Stomach (tissue), 4 donors: ENCODE results near the gene ADRA2A.

ENCODE experiments used
- POLR2A ChIP-seq, 4 donors: fragments of 450-650 bp; IDR thresholded peaks; one replicate each; pipeline ENCODE4 v1.6.1; 2016; ENCODE audit warnings: antibody characterized with exemption in 4 of 4, control low read depth in 2 of 4, mild to moderate bottlenecking in 1 of 4, moderate library complexity in 1 of 4
- TF ChIP-seq, protein P1 (sequence below), 7 experiments: fragments of 450-650 bp in 4 of 7; fragments of 200-600 bp in 3 of 7; sonication (generic) in 3 of 7; IDR thresholded peaks; one replicate each; pipeline ENCODE4 v1.5.1; 2016 to 2019; ENCODE audit warnings: antibody characterized with exemption in 7 of 7, control low read depth in 2 of 7, mild to moderate bottlenecking in 1 of 7

DNA sequence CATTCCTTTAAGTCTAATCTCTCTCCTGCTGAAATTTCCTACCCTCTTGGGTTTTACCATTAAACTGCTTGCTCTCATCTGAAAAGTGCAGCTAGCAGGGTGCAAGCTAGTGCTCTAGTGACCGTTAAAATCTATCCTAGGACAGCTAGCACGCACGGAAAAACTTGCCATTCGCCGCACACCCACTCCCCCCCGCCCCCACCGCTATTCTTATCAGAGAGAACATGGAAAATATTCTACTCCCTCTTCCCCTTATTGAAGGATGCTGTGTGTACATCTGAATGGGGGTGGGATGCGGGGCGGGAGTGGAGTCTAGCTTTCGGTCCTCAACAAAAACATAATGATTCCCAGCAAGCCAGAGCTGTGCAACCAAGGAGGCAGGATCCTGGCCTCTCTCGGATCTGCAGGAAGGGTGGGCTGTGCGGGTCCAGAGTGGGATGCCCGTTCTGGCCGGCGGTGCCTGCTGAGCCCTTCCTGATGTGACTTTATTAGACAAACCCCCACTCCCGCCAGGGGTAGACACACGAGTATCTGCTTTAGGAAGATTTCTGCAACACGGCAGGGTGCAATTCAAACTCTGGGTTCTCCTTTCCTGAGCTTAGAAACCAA, 1.1 kb upstream of the ADRA2A start:
- no peak for TF ChIP-seq POLR2A (IDR thresholded peaks at IDR 0.05)
- TF ChIP-seq, protein P1, sequence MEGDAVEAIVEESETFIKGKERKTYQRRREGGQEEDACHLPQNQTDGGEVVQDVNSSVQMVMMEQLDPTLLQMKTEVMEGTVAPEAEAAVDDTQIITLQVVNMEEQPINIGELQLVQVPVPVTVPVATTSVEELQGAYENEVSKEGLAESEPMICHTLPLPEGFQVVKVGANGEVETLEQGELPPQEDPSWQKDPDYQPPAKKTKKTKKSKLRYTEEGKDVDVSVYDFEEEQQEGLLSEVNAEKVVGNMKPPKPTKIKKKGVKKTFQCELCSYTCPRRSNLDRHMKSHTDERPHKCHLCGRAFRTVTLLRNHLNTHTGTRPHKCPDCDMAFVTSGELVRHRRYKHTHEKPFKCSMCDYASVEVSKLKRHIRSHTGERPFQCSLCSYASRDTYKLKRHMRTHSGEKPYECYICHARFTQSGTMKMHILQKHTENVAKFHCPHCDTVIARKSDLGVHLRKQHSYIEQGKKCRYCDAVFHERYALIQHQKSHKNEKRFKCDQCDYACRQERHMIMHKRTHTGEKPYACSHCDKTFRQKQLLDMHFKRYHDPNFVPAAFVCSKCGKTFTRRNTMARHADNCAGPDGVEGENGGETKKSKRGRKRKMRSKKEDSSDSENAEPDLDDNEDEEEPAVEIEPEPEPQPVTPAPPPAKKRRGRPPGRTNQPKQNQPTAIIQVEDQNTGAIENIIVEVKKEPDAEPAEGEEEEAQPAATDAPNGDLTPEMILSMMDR (IDR thresholded peaks at IDR 0.05), result no peak
